ENCODE results near the gene ANKRD13A.

ANKRD13A gene

GRCh38 chr12:109998904-109999648, at the start of gene ANKRD13A:
ANKRD13A (plus strand) TSS chr12:109999430; CDS start chr12:109999689, 259 bp downstream.
- peak; percentile 81 to 86 for DNase-seq

GRCh38 chr12:109950625-109951024, 48.6 kb upstream of the ANKRD13A start:
- no peak for DNase-seq

GRCh38 chr12:109951136-109951535, 48.1 kb upstream of the ANKRD13A start:
- no peak for DNase-seq

- no peak for DNase-seq
These were observed 47.5 kb upstream of the ANKRD13A start for GRCh38 chr12:109951751-109952150.

- no peak for DNase-seq
These were observed 46.9 kb upstream of the ANKRD13A start for GRCh38 chr12:109952160-109952858.

GRCh38 chr12:109952873-109953272, 46.4 kb upstream of the ANKRD13A start:
- DNase-seq: no peak

GRCh38 chr12:109953656-109954055, 45.6 kb upstream of the ANKRD13A start:
- DNase-seq: no peak

GRCh38 chr12:109958374-109958773, 40.9 kb upstream of the ANKRD13A start:
- DNase-seq: no peak

- DNase-seq: no peak
These were observed 39.7 kb upstream of the ANKRD13A start for GRCh38 chr12:109959411-109960093.

GRCh38 chr12:109961201-109961600, 38.0 kb upstream of the ANKRD13A start:
- DNase-seq: no peak

GRCh38 chr12:109961612-109962011, 37.6 kb upstream of the ANKRD13A start:
- no peak for DNase-seq

- DNase-seq: no peak
These were observed 36.8 kb upstream of the ANKRD13A start for GRCh38 chr12:109962398-109962797.

GRCh38 chr12:109963330-109963729, 35.9 kb upstream of the ANKRD13A start:
- no peak for DNase-seq

GRCh38 chr12:109963743-109964429, 35.3 kb upstream of the ANKRD13A start:
- no peak for DNase-seq

- no peak for DNase-seq
These were observed 32.7 kb upstream of the ANKRD13A start for GRCh38 chr12:109966546-109966945.

GRCh38 chr12:109967383-109968031, 31.7 kb upstream of the ANKRD13A start:
- no peak for DNase-seq

- no peak for DNase-seq
These were observed 31.2 kb upstream of the ANKRD13A start for GRCh38 chr12:109968032-109968420.

- DNase-seq: no peak
These were observed 30.4 kb upstream of the ANKRD13A start for GRCh38 chr12:109968801-109969200.

GRCh38 chr12:109972821-109973220, 26.4 kb upstream of the ANKRD13A start:
- no peak for DNase-seq

- DNase-seq: peak; percentile 48 to 60
These were observed 17.9 kb upstream of the ANKRD13A start for GRCh38 chr12:109981311-109981710.

GRCh38 chr12:109982210-109982609, 17.0 kb upstream of the ANKRD13A start:
- no peak for DNase-seq

- no peak for DNase-seq
These were observed 15.6 kb upstream of the ANKRD13A start for GRCh38 chr12:109983432-109984142.

Measured in activated CD4-positive, alpha-beta T cell treated with anti-CD3 and anti-CD28 coated beads, Interleukin-2, amount 50 U/mL, for 4 hours (primary cell).